HUES64 (cell line): ENCODE data around the gene RARRES2.
"Not testable (repeated sequence)": the region's sequence is repeated elsewhere in the genome, so short reads cannot be mapped to it uniquely, and the experiment has no call there.

Experiments used
- H3K27ac ChIP-seq: 2 replicates; pipeline ENCODE4 v1.7.0; 2013; ENCODE audit warnings: low read depth, low read length, inconsistent platforms
- H3K27me3 ChIP-seq: 2 replicates; pipeline ENCODE4 v1.6.1; 2013; ENCODE audit warnings: mild to moderate bottlenecking, low read length; ENCODE audit not compliant: insufficient read depth
- H3K36me3 ChIP-seq: 2 replicates; pipeline ENCODE4 v1.6.1; 2013; ENCODE audit warnings: mild to moderate bottlenecking, low read length; ENCODE audit not compliant: insufficient read depth
- H3K4me1 ChIP-seq: 2 replicates; pipeline ENCODE4 v1.6.1; 2013; ENCODE audit warnings: mild to moderate bottlenecking, low read length, moderate library complexity; ENCODE audit not compliant: insufficient read depth
- H3K4me3 ChIP-seq: 2 replicates; pipeline ENCODE4 v1.5.1; 2013; ENCODE audit warnings: mild to moderate bottlenecking, low read length, moderate library complexity
- H3K9ac ChIP-seq: 2 replicates; pipeline ENCODE4 v1.6.1; 2013; ENCODE audit warnings: mild to moderate bottlenecking, low read depth, low read length
- H3K9me3 ChIP-seq: 2 replicates; pipeline ENCODE4 v1.6.1; 2013; ENCODE audit warnings: low read depth, low read length; ENCODE audit not compliant: insufficient read depth
- WGBS: fragments of 150-250, 120-280 bp; methylation state at CpG from one replicate; pipeline ENCODE4 v1.1.7; 2013; ENCODE audit warnings: missing lambda C conversion rate; 5-methylcytosine and 5-hydroxymethylcytosine counted together

Gene RARRES2

GRCh38 chr7:150312649-150313366, 28.6 kb downstream of the RARRES2 start:
- not testable (repeated sequence) for H3K36me3 ChIP-seq, H3K27ac ChIP-seq, H3K9me3 ChIP-seq, H3K4me3 ChIP-seq, H3K9ac ChIP-seq
- 82% methylated on average over 7 of the region's 7 CpGs for WGBS
- Histone ChIP-seq H3K4me1 (peaks cover 40% of the 10 kb centered on the region), H3K27me3 (peaks cover 36% of the 10 kb centered on the region)

GRCh38 chr7:150311711-150312110, 29.7 kb downstream of the RARRES2 start:
- Histone ChIP-seq H3K36me3 (no peaks in the 10 kb centered on the region), H3K9ac (no peak overlapping the region), H3K9me3 (no peaks in the 10 kb centered on the region), H3K4me3 (no peak overlapping the region), H3K27ac (no peak overlapping the region), H3K27me3 (peaks cover 44% of the 10 kb centered on the region), H3K4me1 (peaks cover 33% of the 10 kb centered on the region)
- 85% methylated on average over 5 of the region's 5 CpGs for WGBS

GRCh38 chr7:150311146-150311545, 30.3 kb downstream of the RARRES2 start:
- Histone ChIP-seq H3K9ac (no peak overlapping the region), H3K36me3 (no peaks in the 10 kb centered on the region), H3K27me3 (peaks cover 44% of the 10 kb centered on the region), H3K4me3 (no peak overlapping the region), H3K9me3 (no peaks in the 10 kb centered on the region), H3K27ac (no peak overlapping the region), H3K4me1 (peaks cover 32% of the 10 kb centered on the region)
- WGBS = 90% methylated on average over 4 of the region's 4 CpGs

GRCh38 chr7:150308575-150308974, 32.9 kb downstream of the RARRES2 start:
- H3K27me3 ChIP-seq = peaks cover 40% of the 10 kb centered on the region
- peaks cover 20% of the 10 kb centered on the region for H3K4me1 ChIP-seq
- H3K36me3 ChIP-seq = no peaks in the 10 kb centered on the region
- H3K9me3 ChIP-seq = no peaks in the 10 kb centered on the region
- no peak overlapping the region for H3K27ac ChIP-seq
- H3K4me3 ChIP-seq = no peak overlapping the region
- H3K9ac ChIP-seq = no peak overlapping the region

GRCh38 chr7:150307904-150308303, 33.5 kb downstream of the RARRES2 start:
- WGBS = 74% methylated on average over 9 of the region's 9 CpGs
- Histone ChIP-seq H3K27me3 (peaks cover 40% of the 10 kb centered on the region), H3K4me1 (peaks cover 13% of the 10 kb centered on the region)

GRCh38 chr7:150307129-150307528, 34.3 kb downstream of the RARRES2 start:
- Histone ChIP-seq H3K36me3 (no peaks in the 10 kb centered on the region), H3K9ac (no peak overlapping the region), H3K4me3 (no peak overlapping the region), H3K4me1 (peaks cover 7% of the 10 kb centered on the region), H3K27me3 (peaks cover 40% of the 10 kb centered on the region), H3K27ac (no peak overlapping the region), H3K9me3 (no peaks in the 10 kb centered on the region)
- 89% methylated on average over 3 of the region's 3 CpGs for WGBS

More at GRCh38 chr7:150307904-150308303, 33.5 kb downstream of the RARRES2 start:
- H3K9ac ChIP-seq = no peak overlapping the region
- H3K4me3 ChIP-seq = no peak overlapping the region
- H3K36me3 ChIP-seq = no peaks in the 10 kb centered on the region
- H3K27ac ChIP-seq = no peak overlapping the region
- H3K9me3 ChIP-seq = no peaks in the 10 kb centered on the region

GRCh38 chr7:150306377-150306776, 35.1 kb downstream of the RARRES2 start:
- H3K27me3 ChIP-seq = peaks cover 40% of the 10 kb centered on the region
- H3K4me3 ChIP-seq, H3K27ac ChIP-seq, H3K36me3 ChIP-seq, H3K9me3 ChIP-seq, H3K9ac ChIP-seq, H3K4me1 ChIP-seq: not testable (repeated sequence)
- WGBS = 92% methylated on average over 4 of the region's 5 CpGs

GRCh38 chr7:150305903-150306284, 35.5 kb downstream of the RARRES2 start:
- H3K9me3 ChIP-seq, H3K4me3 ChIP-seq, H3K36me3 ChIP-seq, H3K27ac ChIP-seq, H3K9ac ChIP-seq, H3K4me1 ChIP-seq: not testable (repeated sequence)
- WGBS = 100% methylated on average over 1 of the region's 2 CpGs
- peaks cover 35% of the 10 kb centered on the region for H3K27me3 ChIP-seq

GRCh38 chr7:150305259-150305902, 36.0 kb downstream of the RARRES2 start:
- not testable (repeated sequence) for H3K27ac ChIP-seq, H3K9me3 ChIP-seq, H3K36me3 ChIP-seq, H3K4me1 ChIP-seq, H3K4me3 ChIP-seq, H3K9ac ChIP-seq
- 91% methylated on average over 8 of the region's 11 CpGs for WGBS
- peaks cover 30% of the 10 kb centered on the region for H3K27me3 ChIP-seq

- H3K9me3 ChIP-seq, H3K36me3 ChIP-seq, H3K4me3 ChIP-seq, H3K9ac ChIP-seq, H3K27ac ChIP-seq, H3K4me1 ChIP-seq: not testable (repeated sequence)
- peaks cover 23% of the 10 kb centered on the region for H3K27me3 ChIP-seq
- WGBS = 96% methylated on average over 4 of the region's 8 CpGs
Observed at GRCh38 chr7:150304499-150305258, 36.8 kb downstream of the RARRES2 start.

GRCh38 chr7:150302908-150303310, 38.5 kb downstream of the RARRES2 start:
- not testable (repeated sequence) for H3K9me3 ChIP-seq, H3K9ac ChIP-seq, H3K4me3 ChIP-seq, H3K27ac ChIP-seq, H3K36me3 ChIP-seq, H3K4me1 ChIP-seq, H3K27me3 ChIP-seq
- WGBS = 100% methylated on average over 1 of the region's 1 CpG
